Measurements from ENCODE around the gene DNAH10.

The DNAH10 gene

DNA sequence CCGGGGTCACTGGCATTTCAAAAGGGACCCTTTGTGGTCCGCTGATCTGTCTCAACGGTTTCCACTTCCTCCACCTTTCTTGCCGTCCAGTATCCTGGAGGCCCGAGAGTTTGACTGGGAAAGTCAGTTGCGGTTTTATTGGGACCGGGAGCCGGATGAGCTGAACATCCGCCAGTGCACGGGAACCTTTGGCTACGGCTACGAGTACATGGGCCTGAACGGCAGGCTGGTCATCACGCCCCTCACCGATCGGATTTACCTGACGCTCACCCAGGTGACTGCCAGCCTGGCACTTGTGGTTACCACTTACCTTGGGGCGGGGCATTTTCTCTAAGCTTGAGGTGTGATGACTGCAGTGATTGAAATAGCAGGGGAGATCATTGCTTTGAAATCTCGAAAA lies 83.8 kb downstream of the DNAH10 start:
- no peak for DNase-seq (ENCODE audit: low spot score)

GRCh38 chr12:123846340-123846739 lies 84.2 kb downstream of the DNAH10 start:
- no peak for DNase-seq (ENCODE audit: low spot score)

GRCh38 chr12:123847019-123847418 lies 84.9 kb downstream of the DNAH10 start:
- DNase-seq (ENCODE audit: low spot score), result no peak

DNA sequence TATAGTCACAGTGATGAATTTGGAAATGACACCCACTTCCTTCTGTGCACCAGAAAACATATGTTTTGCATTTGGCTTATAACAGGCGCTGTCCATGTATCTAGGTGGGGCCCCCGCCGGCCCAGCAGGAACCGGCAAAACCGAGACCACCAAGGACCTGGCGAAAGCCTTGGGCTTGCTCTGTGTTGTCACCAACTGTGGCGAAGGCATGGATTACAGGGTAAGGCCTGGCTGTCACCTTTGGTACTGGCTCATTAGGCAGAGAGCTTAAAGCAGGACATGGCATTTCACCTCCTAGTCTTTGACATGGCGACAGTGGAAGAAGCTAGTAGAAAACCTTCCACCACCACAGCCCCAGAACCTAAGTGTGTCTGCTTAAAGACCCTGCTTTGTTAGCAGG lies 85.8 kb downstream of the DNAH10 start:
- DNase-seq (ENCODE audit: low spot score), result no peak

DNA sequence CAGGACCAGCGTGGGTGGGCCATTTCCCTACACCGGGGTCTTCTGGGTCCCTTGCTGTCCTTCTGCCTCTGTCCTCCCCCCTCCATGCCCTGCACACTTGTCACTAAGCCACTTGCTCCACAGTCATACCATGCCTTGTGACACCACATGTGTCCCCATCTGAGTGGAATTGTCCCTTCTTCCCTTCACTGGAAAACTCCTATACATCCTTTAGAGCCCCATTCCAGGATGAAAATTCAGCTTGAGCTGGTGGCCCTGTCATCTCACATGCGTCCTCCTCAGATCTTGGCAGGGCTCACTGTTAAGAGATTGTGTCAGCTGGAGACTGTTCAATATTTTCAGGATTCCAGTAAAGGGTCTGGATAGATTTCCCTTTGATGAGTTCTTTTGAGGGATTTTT lies 87.4 kb downstream of the DNAH10 start:
- no peak for DNase-seq (ENCODE audit: low spot score)

GRCh38 chr12:123850246-123851134 lies 88.4 kb downstream of the DNAH10 start:
- DNase-seq (ENCODE audit: low spot score), result no peak

DNA sequence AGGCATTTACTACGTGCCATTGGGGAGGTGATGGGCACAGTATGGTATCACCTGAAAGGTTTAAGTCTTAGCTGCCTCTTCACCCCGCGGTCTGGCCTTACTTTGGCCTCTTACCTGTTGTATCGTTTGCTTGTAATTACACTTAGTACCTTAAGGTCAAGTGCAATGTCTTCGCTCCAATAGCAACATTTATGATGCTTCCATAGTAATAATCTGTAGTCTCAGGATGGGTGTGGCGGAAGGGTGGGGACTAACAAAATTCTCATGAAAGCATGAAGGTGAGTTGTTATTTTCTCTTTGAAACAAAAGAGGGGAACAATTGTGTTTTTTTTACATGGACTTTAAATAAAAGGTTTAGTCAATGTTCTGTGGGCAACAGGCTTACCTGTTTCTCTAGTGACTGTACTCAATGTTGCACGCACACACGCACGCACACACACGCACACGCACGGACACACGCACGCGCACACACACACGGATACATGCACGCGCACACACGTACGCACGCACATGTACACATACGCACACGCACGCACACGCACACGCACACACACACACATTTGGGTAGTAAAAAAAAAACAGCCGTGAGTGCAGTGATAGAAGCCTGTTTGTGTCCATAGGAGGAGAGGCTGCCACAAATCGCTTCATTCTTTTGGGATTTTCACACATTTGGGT lies 91.4 kb downstream of the DNAH10 start:
- DNase-seq (ENCODE audit: low spot score), result no peak

DNA sequence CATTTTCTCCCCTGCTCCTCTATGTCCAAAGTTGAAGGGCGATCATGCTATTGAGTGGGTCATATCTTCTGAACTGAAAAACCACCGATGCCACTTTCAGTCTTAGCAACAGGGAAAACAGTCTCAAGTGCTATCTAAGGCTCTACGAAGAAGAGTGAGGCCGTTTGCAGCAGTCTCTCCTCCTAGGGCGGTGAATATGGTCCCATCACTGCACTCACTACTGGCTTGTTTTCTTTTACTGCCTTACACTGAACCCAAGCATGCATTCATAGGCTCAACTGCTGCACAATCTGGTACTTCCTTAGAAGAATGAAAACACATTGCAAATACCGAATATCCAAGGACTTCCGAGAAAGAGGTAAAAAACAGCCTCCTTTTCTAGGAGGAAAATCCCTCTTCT lies 92.1 kb downstream of the DNAH10 start:
- no peak for DNase-seq (ENCODE audit: low spot score)

GRCh38 chr12:123854918-123855317 lies 92.8 kb downstream of the DNAH10 start:
- DNase-seq (ENCODE audit: low spot score), result no peak

DNA sequence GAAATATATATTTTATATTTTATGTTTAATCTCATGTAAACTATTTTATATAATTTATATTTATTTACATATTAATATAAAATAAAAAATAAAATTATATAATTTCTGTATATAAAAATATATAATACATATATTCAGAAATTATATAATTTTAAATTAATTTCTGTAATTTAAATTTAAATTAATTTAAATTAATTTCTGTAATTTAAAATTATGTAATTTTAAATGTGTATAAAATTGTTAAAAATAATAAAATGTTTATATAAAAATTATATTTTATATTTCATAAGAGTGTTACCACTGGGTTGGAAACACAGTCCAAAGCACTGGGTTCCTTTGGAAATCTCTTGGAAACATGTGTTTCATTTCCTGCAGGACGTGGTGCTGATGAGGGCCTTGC lies 94.6 kb downstream of the DNAH10 start:
- no peak for DNase-seq (ENCODE audit: low spot score)

DNA sequence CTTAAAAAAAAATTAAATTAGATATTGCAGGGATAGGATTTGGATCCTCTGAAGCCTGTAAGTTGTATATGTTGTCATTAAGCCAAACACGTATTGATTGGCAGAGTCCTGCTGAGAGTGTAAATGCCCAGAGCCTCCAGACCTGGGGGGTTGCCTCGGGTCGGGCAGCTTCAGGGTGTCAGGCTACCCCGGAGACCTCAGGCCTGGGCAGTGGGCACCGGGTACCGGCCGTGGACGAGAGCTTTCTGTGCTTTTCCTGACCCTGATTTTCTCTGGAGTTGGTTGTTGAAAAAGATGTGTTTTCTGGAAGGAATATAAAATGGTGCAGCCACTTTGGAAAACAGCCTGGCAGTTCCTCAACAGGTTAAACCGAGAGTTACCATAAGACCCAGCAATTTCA lies 96.1 kb downstream of the DNAH10 start:
- no peak for DNase-seq (ENCODE audit: low spot score)

- no peak for DNase-seq (ENCODE audit: low spot score)
Observed at GRCh38 chr12:123859035-123859434, 96.9 kb downstream of the DNAH10 start.

- DNase-seq (ENCODE audit: low spot score), result no peak
Observed at GRCh38 chr12:123860377-123860776, 98.3 kb downstream of the DNAH10 start.

DNA sequence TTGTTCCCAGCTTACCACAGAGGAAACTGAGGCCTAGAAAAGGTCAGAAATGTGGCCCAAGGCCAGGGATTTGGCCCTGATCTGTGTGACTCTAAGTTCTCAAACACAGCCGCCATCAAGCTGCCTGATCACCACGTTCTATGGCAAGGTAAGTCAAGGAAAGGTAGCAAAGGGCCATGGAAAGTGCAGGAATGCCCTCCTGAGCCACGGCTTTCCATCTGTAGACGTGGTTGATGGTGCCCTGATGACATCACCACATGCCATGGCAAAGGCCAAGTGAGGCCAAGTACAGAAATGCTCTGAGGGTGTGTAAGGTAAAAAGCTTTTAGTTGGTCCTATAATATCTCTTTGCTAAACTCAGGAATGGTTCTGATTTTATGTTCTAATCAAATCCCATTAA lies 99.3 kb downstream of the DNAH10 start:
- DNase-seq (ENCODE audit: low spot score), result no peak

DNA sequence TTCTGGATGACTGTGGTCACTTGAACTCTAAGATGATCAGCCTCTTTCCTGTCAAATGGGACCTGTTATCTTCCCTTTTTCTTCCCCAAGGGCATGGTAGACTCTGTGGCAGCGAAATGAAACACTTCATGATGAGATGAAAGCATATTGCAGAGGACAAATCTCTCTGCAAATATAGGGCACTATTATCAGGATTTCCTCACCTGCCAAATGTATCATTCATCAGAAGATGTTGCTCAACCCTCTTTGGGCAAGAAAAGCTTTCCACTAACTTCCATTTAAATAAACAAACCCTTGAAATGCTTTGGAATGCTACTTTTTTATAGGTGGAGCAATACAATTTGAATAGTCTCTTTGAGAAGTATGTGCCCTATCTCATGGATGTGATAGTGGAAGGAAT lies 105.0 kb downstream of the DNAH10 start:
- DNase-seq (ENCODE audit: low spot score), result no peak

DNA sequence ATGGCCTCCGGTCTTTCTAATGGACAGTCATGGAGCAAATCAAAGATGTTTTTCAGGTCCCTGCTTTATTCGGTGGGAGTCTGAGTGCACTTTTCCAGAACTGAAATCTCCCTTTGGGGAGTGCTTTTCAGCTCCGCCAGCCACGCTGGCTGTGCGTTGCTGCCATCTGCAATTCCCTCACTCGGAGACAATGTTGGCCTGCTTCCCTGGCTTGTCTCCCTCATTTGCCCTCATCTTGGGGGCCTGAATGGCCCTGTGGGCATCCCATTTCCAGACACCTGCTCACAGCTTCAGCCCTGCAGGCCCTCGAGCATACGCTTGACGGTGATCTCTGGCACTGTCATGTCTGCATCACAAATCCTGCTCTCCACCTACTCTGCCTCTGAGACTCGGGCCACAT lies 106.7 kb downstream of the DNAH10 start:
- no peak for DNase-seq (ENCODE audit: low spot score)

DNA sequence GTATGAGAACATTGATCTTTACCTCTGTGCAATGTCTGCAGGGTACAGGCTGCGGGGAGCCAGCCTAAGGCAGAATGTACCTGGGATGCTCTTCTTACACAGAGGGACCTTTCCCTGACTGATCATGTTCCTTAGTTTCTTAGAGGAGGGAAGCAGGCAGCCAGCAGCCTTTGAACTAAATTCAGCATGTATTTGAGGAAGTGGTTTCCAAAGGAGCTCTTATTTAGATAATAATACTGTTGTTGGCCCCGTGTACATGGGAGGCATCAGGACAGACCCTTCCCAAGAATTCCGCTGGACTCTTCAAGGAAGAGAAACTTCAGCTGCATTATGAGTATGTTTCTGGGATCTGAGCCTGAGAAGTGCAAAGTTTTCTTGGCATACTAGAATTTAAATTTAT lies 111.7 kb downstream of the DNAH10 start:
- DNase-seq (ENCODE audit: low spot score), result no peak

DNA sequence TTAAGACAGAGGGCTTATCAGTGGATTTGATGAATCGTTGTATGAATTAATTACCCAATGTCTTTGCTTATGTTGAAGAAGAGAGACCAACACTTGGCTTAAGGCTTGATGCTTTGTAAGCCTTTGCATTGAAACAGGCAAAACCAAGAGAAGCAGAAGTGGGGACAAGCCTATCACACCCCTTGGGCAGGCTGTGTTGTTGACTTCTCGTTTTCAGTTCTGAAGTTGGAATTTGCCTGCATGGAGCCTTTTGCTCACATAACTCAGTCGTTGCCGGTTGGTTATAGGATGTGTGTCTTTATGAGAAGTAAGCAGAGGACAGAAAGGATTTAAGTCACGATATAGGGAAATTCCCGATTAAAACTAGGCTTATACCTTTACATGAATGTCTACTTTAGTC lies 115.9 kb downstream of the DNAH10 start:
- no peak for DNase-seq (ENCODE audit: low spot score)

GRCh38 chr12:123879101-123879500 lies 117.0 kb downstream of the DNAH10 start:
- no peak for DNase-seq (ENCODE audit: low spot score)

- no peak for DNase-seq (ENCODE audit: low spot score)
Observed at GRCh38 chr12:123879691-123880090, 117.6 kb downstream of the DNAH10 start.

- DNase-seq (ENCODE audit: low spot score), result no peak
Observed at GRCh38 chr12:123882161-123882705, 120.1 kb downstream of the DNAH10 start.

DNA sequence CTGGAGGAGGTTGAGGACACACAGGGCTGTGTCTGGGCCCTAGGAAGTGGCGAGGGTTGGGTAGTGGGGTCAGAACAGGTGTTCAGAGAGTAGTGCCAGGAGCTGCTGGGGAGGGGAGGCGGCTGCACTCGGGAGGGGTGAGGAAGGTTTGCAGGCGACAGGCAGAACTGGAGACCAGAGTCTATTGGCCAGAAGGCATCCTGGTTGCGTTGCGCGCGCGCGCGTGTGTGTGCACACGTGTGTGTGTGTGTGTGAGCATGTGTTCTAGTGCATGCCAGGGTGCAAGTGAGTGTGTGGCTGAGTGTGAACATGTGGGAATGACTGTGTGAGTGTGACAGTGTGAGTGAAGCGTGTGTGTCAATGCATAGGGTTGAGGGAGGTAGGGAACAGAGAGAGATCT lies 124.2 kb downstream of the DNAH10 start:
- DNase-seq (ENCODE audit: low spot score), result no peak

GRCh38 chr12:123886931-123887582 lies 125.0 kb downstream of the DNAH10 start:
- no peak for DNase-seq (ENCODE audit: low spot score)

Measured in ecto neural progenitor cell (in vitro differentiated cells).